ENCODE results near the gene TTYH2.

- no peak for TF ChIP-seq POLR2A (IDR thresholded peaks at IDR 0.05)
- TF ChIP-seq, protein P1, sequence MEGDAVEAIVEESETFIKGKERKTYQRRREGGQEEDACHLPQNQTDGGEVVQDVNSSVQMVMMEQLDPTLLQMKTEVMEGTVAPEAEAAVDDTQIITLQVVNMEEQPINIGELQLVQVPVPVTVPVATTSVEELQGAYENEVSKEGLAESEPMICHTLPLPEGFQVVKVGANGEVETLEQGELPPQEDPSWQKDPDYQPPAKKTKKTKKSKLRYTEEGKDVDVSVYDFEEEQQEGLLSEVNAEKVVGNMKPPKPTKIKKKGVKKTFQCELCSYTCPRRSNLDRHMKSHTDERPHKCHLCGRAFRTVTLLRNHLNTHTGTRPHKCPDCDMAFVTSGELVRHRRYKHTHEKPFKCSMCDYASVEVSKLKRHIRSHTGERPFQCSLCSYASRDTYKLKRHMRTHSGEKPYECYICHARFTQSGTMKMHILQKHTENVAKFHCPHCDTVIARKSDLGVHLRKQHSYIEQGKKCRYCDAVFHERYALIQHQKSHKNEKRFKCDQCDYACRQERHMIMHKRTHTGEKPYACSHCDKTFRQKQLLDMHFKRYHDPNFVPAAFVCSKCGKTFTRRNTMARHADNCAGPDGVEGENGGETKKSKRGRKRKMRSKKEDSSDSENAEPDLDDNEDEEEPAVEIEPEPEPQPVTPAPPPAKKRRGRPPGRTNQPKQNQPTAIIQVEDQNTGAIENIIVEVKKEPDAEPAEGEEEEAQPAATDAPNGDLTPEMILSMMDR (IDR thresholded peaks at IDR 0.05): no peak
Measured at GRCh38 chr17:74250324-74250995, 37.1 kb downstream of the TTYH2 start.
